Transverse colon (tissue), 4 donors: Measurements from ENCODE around the gene WBP1L. TPM values are rescaled to one million over a fixed set of nuclear protein-coding genes. Genes with fewer than 3 reads are reported as not detected.

Source experiments
- DNase-seq: peaks from one replicate; pipeline ENCODE4 v3.0.0-alpha.2; 2019
- H3K27ac ChIP-seq, 4 donors: fragments of 200-600 bp; sonication (generic); 2 replicates each; pipeline ENCODE4 v1.5.1; 2016 to 2018; ENCODE audit warnings: inconsistent platforms in 4 of 4
- H3K27me3 ChIP-seq: fragments of 200-600 bp; sonication (generic); 2 replicates; pipeline ENCODE4 v1.5.1; 2017; ENCODE audit warnings: inconsistent platforms
- H3K36me3 ChIP-seq, 4 donors: fragments of 200-600 bp; sonication (generic); 2 replicates each; pipeline ENCODE4 v1.5.1; 2017 to 2019; ENCODE audit warnings: inconsistent platforms in 4 of 4
- H3K4me1 ChIP-seq, 4 donors: fragments of 200-600 bp; sonication (generic); 2 replicates each; pipeline ENCODE4 v1.5.1; 2017 to 2020; ENCODE audit warnings: inconsistent platforms in 4 of 4
- H3K4me3 ChIP-seq, 4 donors: fragments of 200-600 bp; sonication (generic); 1 replicate in 1 of 4; 2 replicates in 3 of 4; pipeline versions ENCODE4 v1.5.1 to v1.6.1; 2017 to 2019; ENCODE audit warnings: inconsistent platforms in 4 of 4
- H3K9me3 ChIP-seq, 2 donors: fragments of 200-600 bp; sonication (generic); 2 replicates each; pipeline ENCODE4 v1.5.1; 2017 to 2019; ENCODE audit warnings: inconsistent platforms in 2 of 2
- EP300 ChIP-seq: sonication (generic); formaldehyde crosslinking; IDR thresholded peaks from one replicate; pipeline ENCODE4 v1.6.1; 2017; ENCODE audit warnings: antibody characterized with exemption, low read depth
- POLR2A ChIP-seq: fragments of 450-650 bp; IDR thresholded peaks from one replicate; pipeline ENCODE4 v1.6.1; 2016; ENCODE audit warnings: antibody characterized with exemption, mild to moderate bottlenecking, moderate library complexity
- POLR2AphosphoS5 ChIP-seq, 3 donors: sonication (generic); formaldehyde crosslinking; IDR thresholded peaks; one replicate each; pipeline ENCODE4 v1.6.1; 2016; ENCODE audit warnings: antibody characterized with exemption in 3 of 3
- WGBS, 2 donors: methylation state at CpG; one replicate each; pipeline ENCODE4 v1.1.5; 2018; ENCODE audit warnings: low coverage in 1 of 2; 5-methylcytosine and 5-hydroxymethylcytosine counted together
- in situ Hi-C, 4 donors: fragments of 200-750 bp; cut with MboI; loops; one replicate each; pipeline versions ENCODE4 v1.15.0 to v1.15.1; 2017; ENCODE audit warnings: low sequenced_read_pairs in 3 of 4, low pct_ligation_motif_present in 1 of 4, low pct_unique_long_range_greater_than_20kb in 1 of 4
- intact Hi-C: fragments of 100-400 bp; cut with DNase I; formaldehyde crosslinking; loops from one replicate; pipeline ENCODE4 v1.15.1; 2023; ENCODE audit warnings: low total_unique reads
- total RNA-seq, 4 donors: library from RNA; depleted of rRNA; stranded (reverse); fragments of >200 nt; gene quantifications; one replicate each; pipeline ENCODE4 v1.1.0, GENCODE V29; 2016
- TF ChIP-seq, protein P1 (sequence below), 5 experiments: fragments of 200-600 bp in 3 of 5; fragments of 450-650 bp in 2 of 5; sonication (generic) in 3 of 5; IDR thresholded peaks; 1 replicate in 2 of 5; 2 replicates in 3 of 5; pipeline ENCODE4 v1.5.1; 2016 to 2017; ENCODE audit warnings: antibody characterized with exemption in 5 of 5, inconsistent platforms in 3 of 5, mild to moderate bottlenecking in 2 of 5, moderate library complexity in 1 of 5

WBP1L gene
- total RNA-seq, 4 donors from 2014 or later, result 68.9 to 168 (median 129) TPM

- H3K27ac ChIP-seq, result peak overlapping the region; percentile 58 to 84 (median 74)
- intact Hi-C loops, result no loop called here
- H3K4me3 ChIP-seq, result no peak overlapping the region
- H3K4me1 ChIP-seq, result peaks cover 43 to 65% (median 48%) of the 10 kb centered on the region in 4 donors
- in situ Hi-C loops, result no loop called here
- no peak for DNase-seq
- peaks cover 0 to 18% (median 6%) of the 10 kb centered on the region in 4 donors for H3K36me3 ChIP-seq
- WGBS, 2 donors, result 80 to 82% methylated on average over 8 to 10 of the region's 10 CpGs
- no peaks in the 10 kb centered on the region for H3K27me3 ChIP-seq
- no peaks in the 10 kb centered on the region for H3K9me3 ChIP-seq
- TF ChIP-seq, protein P1, sequence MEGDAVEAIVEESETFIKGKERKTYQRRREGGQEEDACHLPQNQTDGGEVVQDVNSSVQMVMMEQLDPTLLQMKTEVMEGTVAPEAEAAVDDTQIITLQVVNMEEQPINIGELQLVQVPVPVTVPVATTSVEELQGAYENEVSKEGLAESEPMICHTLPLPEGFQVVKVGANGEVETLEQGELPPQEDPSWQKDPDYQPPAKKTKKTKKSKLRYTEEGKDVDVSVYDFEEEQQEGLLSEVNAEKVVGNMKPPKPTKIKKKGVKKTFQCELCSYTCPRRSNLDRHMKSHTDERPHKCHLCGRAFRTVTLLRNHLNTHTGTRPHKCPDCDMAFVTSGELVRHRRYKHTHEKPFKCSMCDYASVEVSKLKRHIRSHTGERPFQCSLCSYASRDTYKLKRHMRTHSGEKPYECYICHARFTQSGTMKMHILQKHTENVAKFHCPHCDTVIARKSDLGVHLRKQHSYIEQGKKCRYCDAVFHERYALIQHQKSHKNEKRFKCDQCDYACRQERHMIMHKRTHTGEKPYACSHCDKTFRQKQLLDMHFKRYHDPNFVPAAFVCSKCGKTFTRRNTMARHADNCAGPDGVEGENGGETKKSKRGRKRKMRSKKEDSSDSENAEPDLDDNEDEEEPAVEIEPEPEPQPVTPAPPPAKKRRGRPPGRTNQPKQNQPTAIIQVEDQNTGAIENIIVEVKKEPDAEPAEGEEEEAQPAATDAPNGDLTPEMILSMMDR (IDR thresholded peaks at IDR 0.05), result no peak
- TF ChIP-seq EP300, result no peak
- TF ChIP-seq POLR2A, result no peak
- no peak for TF ChIP-seq POLR2AphosphoS5 (IDR thresholded peaks at IDR 0.05)
Observed at GRCh38 chr10:102800611-102801335, 57.0 kb downstream of the WBP1L start.

GRCh38 chr10:102801496-102801895 is 57.7 kb downstream of the WBP1L start:
- TF ChIP-seq POLR2AphosphoS5 (IDR thresholded peaks at IDR 0.05) (no peak), POLR2A (no peak), EP300 (no peak)
- TF ChIP-seq, protein P1 (IDR thresholded peaks at IDR 0.05), result no peak
- H3K36me3 ChIP-seq, result peaks cover 0 to 18% (median 6%) of the 10 kb centered on the region in 4 donors
- 50 to 53% methylated on average over 2 of the region's 2 CpGs for WGBS, 2 donors
- no peak overlapping the region for H3K4me3 ChIP-seq
- no peak for DNase-seq
- in situ Hi-C loops (no loop called here), intact Hi-C loops (no loop called here)
- no peaks in the 10 kb centered on the region for H3K9me3 ChIP-seq
- no peaks in the 10 kb centered on the region for H3K27me3 ChIP-seq
- peak overlapping the region; percentile 58 to 84 (median 74) for H3K27ac ChIP-seq
- H3K4me1 ChIP-seq, result peaks cover 36 to 57% (median 42%) of the 10 kb centered on the region in 4 donors

GRCh38 chr10:102801978-102802377 is 58.2 kb downstream of the WBP1L start:
- Histone ChIP-seq H3K27ac (peak overlapping the region; percentile 65 to 84 (median 82)), H3K9me3 (no peaks in the 10 kb centered on the region), H3K36me3 (peaks cover 0 to 18% (median 6%) of the 10 kb centered on the region in 4 donors), H3K4me1 (peaks cover 31 to 52% (median 37%) of the 10 kb centered on the region in 4 donors), H3K27me3 (no peaks in the 10 kb centered on the region), H3K4me3 (no peak overlapping the region)
- 50 to 52% methylated on average over 3 of the region's 3 CpGs for WGBS, 2 donors
- TF ChIP-seq POLR2AphosphoS5 (IDR thresholded peaks at IDR 0.05) (no peak), EP300 (no peak), POLR2A (no peak)
- TF ChIP-seq, protein P1 (IDR thresholded peaks at IDR 0.05), result no peak
- DNase-seq, result no peak
- intact Hi-C loops (no loop called here), in situ Hi-C loops (no loop called here)

DNA sequence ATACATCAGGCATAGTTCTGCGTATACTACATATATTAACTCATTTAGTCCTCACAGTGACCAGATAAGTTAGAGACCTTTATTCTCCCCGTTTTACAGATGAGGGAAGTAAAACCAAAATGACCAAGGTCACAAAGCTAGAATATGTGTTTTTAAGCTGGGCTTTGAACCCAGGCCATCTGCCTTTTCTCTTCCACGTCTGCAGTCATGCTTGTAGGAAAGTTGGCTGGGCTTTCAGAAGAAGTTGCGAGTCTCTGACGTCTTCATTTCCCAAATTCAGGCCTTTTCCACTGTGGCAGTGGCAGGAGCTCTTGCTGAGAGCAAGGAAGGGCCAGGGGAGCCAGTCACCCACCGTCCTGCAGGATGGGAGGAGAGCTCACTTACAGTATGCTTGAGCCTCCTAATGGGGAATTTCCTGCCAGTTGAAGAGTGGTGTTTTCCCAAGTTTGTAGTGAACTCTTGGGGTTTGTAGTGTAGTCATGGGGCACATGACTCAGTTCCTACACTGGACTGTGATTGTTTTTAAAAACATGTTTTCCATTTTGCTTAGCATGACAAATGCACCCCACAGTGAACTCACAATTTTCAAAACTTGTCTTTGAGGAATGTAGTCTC is 59.3 kb downstream of the WBP1L start:
- intact Hi-C loops, result no loop called here

More for the DNA sequence above, 59.3 kb downstream of the WBP1L start:
- Histone ChIP-seq H3K4me3 (no peak overlapping the region), H3K27me3 (no peaks in the 10 kb centered on the region), H3K4me1 (peaks cover 27 to 46% (median 36%) of the 10 kb centered on the region in 4 donors), H3K36me3 (peaks cover 0 to 16% (median 5%) of the 10 kb centered on the region in 4 donors), H3K9me3 (no peaks in the 10 kb centered on the region), H3K27ac (peak overlapping the region; percentile 65 to 84 (median 82))
- DNase-seq, result peak; percentile 29
- in situ Hi-C loops, result no loop called here
- TF ChIP-seq POLR2A (no peak), EP300 (peak; percentile 22), POLR2AphosphoS5 (IDR thresholded peaks at IDR 0.05) (peak; percentile 41 to 60 (median 43))
- TF ChIP-seq, protein P1 (IDR thresholded peaks at IDR 0.05), result no peak
- WGBS, 2 donors, result 48 to 59% methylated on average over 2 to 6 of the region's 6 CpGs
